Erythroblast (primary cell): ENCODE measurements around the gene TPK1.

Source experiments
- GATA1 ChIP-seq: IDR thresholded peaks from 2 replicates; pipeline ENCODE4 v1.6.1; 2011; ENCODE audit warnings: low read depth, mild to moderate bottlenecking, control low read depth, low read length, moderate library complexity
- POLR2A ChIP-seq: IDR thresholded peaks from 2 replicates; pipeline ENCODE4 v1.6.1; 2011; ENCODE audit warnings: mild to moderate bottlenecking, low read length

DNA sequence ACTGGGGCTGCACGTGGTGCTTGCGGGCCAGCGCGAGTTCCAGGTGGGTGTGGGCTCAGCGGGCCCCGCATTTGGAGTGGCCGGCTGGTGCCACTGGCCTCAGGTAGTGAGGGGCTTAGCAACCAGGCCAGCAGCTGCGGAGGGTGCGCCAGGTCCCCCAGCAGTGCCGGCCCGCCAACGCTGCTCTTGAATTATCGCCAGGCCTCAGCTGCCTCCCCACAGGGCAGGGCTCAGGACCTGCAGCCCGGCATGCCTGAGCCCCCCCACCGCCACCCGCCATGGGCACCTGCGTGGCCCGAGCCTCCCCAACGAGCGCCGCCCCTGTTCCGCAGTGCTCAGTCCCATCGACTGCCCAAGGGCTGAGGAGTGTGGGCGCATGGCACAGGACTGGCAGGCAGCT is 185.4 kb downstream of the TPK1 start:
- TF ChIP-seq POLR2A (no peak), GATA1 (no peak)
